Posterior cingulate gyrus (tissue), 11 donors: Measurements from ENCODE around the gene COL23A1.

Source experiments
- DNase-seq, 10 donors: peaks; one replicate each; pipeline versions ENCODE4 v3.0.0 to v3.0.0-alpha.2; 2020 to 2021; ENCODE audit warnings: mixed read lengths in 3 of 10
- intact Hi-C: fragments of 100-400 bp; cut with DNase I; formaldehyde crosslinking; loops from one replicate; pipeline ENCODE4 v1.15.1; 2023

Gene COL23A1

DNA sequence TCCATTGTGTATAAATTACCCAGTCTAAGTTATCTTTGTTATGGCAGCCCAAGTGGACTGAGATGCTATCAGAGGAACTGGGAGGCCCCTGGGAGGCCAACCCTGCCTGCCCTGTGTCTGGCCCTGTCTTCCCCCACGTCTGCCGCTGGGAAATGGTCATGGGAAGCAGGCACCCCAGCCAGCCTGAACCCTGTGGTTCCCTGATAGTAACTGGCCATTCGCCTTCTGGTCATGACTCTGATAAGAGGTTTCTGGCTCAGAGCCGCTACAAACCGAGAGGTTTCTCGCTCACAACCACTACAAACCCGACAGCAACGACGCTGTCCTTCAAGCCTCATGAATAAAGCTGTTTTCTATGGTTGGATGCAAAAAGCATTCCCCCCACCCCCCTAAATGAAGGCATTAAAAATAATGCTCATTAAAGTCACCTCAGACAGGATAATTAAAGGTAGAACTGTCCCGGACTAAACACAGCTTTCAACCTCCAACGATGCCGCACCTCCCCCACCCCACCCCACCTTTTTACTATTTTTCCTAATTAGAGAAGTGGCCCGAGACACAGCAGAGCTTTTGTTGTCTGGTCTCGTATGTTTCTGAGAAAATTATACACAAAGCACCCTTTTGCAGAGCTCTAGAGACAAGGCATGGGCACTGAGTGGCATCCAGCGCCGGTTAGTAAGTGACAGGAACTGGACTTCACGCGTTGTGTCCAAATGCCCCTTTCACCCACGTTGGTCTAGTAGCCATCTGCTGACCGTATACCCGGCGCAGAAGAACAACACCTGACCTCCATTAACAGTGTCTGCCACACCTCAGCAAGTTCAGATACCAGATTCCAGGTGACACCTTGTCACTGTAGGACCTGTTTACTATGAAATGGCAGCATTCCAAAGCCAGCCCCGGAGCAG is 140.8 kb downstream of the COL23A1 start:
- intact Hi-C loops = loop anchor here (10.0 kb wide), 1 partner anchor 165 kb away; no protein-coding TSS in a partner anchor
- no peak for DNase-seq

DNA sequence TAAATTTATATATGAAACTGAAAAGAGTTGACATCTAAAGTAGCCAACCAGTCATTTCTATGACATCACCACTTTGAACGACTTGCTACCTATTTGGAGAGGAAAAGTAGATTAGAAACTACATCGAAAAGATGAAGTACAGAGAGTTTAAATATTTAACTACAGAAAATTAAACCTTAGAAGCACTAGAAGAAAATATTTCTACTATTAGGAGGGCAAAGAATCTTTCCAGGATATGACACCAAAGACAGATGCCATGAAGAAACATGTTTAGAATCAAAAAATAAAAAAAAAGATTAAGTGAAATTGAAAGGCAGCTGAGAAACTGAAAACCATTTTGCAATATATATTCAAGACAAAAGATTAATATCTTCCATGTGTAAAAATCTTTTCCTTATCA is 144.7 kb downstream of the COL23A1 start:
- intact Hi-C loops = no loop called here
- no peak for DNase-seq

DNA sequence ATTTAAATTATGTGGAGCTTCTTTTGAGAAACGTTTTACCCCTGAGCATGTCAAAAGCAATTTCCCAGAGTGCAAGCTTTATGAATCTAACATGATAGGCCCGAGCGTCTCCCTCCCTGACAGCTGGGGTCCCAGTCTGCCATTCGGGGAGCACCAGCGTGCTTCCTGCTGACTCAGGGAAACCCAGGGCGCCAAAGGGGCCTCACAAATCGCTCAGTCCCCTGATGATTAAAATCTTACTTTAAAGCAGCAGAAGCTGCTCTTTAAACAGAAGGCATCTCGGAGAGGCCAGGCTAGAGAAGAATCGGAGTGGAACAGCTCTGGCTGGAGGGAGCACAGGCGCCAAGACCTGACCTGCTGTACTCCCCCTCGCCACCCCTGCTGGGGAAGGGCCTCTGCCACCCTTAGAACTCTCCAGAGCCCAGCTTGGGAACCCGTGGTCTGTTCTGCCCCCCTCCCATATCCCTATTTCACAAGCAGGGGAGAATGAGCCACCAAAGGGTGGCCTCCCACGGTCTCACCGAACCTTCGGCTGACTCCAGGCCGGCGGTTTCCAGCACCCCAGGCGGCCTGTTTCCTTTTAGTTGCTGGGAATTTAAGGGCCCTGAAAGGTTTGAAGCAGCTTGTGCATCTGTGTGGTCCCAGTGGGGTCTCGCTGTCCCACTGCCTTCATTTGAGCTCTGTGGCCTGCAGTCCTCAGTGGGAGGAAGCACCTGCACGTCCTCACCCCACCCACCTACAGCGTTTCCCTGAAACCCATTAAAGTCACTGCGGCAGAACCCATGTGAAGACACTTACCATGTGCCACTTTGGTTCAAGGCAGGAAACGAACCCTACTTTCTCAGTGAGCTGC is 147.6 kb downstream of the COL23A1 start:
- intact Hi-C loops = no loop called here
- peak in 1 of 10 donors; percentile 64 for DNase-seq

DNA sequence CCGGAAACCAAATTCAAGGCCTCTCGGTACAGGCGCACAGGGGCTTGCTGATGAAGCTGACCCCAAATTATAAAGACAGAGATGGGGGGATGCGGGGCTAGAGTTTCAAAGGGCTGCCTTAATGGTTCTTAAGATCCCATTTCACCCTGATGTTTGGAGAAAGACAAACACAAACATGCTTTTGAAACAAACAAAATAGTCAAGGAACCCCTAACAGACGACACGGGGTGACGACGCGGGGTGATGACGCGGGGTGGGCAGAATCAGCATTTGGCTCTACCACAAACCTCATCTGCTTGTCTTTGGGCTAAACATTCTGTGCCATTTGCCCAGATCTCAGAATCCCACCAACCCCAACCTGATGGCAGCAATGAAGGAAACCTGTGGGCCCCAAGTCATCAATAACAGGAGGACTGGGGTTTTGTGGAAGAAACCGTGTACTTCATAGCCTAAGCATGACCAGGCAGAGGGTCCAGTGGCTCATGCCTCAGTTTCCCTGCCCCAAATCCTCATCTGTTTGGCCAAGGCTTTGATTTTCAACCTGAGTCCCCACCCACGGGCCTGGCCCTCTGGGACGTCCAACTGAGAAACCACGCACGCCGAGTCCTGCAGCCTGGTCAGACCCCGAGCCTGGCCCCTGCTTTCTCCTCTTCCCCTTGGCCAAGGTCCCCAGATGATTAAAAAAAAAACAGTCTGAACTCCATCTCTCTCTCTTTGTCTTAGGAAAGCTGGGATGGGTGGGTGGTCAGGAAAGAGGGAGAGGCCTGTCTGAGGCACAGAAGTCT is 148.5 kb downstream of the COL23A1 start:
- intact Hi-C loops = no loop called here
- DNase-seq = peak in 1 of 10 donors; percentile 80

DNA sequence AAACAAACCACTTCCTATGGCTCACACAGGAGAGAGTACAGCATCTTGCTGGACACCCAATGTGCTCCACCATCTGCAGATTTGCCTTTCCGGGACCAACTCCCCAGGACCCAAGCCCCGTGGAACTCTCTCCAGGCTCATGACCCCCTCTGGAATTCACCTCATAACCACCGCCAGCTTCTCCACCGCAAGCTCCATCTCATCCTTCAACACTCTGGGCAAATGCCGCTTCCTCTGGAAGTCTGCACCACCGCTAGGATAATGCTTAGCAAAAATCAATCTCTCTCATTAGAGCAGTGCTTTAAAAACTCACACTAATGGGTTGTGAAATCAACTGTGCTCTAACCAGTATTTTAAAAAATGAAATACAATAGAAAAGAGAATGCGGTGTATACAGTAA is 150.0 kb downstream of the COL23A1 start:
- DNase-seq = no peak
- intact Hi-C loops = no loop called here

DNA sequence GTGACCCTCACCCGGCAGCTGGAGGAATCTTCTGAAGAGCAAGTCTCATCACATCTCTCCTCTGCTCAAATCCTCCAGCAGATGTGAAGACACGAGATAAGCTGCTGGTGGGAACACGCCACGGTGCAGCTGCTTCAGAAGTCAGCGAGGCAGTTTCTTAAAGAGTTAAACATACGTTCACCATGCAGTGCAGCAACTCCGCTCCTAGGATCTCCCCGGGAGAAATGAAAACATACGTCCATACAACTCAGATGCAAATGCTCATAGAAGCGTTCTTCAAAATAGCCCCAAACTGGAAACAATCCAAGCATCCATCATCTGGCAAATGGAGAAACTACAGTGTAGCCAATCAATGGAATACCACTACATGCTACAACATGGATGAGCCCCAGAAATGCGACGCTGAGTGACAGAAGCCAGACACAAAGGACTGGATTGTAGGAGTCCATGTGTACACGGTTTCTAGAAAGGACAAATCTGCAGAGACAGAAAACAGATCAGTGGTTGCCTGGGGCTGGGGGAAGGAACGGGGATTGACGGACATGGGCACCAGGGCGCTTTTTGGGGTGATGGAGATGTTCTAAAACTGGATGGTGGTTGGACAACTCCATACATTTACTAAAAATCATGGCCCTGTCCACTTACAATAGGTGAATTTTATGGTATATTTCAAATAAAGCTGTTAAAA is 150.6 kb downstream of the COL23A1 start:
- intact Hi-C loops = no loop called here
- DNase-seq = no peak

DNA sequence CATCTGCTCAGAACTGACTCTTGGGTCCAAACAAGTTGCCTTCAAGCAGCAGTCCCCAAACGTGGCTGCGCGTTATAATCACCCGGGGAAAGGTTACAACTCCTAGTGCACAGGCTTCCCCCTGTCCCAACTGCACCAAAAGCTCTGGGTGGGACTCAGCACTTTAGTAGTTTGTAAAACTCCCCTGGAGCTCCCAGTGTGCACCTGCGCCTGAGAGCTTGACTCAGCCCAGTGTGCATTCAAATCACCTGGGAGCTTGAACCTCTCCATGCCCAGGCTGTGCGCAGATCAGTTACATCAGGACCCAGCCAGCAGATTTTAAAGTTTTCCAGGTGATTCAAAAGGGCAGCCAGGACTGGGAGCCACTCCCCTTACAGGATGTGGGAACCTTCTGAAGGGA is 151.4 kb downstream of the COL23A1 start:
- DNase-seq = no peak
- intact Hi-C loops = no loop called here

DNA sequence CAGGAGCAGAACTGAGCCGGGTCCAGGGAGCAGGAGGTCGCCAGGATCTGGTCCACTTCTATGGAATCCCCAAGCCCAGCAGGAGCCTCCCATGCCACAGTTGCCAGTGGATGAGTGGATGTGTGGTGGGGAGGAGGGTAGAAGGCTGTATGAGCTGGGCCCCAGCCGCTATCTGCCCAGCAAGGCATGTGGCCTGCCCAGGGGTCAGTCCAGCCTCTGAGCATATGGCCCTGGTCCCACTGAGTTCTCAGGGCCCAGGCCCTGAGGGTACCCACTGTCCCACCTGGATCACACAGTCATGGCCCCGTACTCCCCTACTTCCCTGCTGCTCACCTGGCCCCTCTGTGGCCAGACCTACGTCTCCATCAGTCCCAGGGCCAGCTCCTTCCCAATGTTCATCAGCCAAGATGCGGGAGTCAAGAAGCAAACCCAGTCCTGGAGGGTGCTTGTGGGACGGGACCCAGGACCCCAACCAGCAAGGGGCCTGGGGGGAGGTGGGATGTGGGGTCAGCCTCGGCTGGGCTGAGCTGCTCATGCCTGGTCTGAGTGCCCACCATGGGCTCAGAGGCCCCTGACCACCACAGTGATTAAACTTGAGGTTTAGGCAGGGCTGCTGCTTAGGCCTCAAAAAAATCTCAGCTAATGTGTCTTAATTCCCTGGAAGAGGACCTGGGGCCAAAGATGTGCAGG is 152.7 kb downstream of the COL23A1 start:
- DNase-seq = peak in 2 of 10 donors; percentile 19 to 72
- intact Hi-C loops = no loop called here

DNA sequence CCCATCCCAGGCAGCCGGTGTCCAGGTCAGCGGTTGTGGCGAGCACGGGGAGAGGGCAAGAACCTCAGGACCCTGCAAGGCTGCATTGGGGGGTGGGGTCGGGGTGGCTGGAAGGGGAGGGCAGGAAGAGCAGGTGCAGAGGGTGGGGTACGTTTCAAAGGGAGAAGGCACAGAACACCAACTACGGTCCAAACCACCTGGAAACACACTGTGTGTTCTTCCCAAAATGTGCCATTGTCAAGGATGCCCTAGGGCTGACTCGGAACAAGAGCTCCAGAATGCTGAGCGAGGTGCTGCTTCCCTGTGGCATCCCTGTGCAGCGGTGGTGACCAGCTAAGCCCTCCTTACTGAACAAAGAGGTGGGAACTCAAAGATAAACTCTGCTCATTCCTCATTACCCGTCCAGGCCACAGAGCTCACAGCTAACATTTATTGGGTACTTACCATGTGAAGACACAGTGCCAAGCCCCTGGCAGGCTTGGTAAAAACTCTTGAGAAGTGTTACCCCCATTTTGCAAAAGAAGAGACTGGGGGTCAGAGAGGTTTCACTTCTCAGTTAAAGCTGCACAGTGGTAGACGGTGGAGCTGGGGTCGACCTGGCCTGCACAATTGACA is 153.8 kb downstream of the COL23A1 start:
- DNase-seq = peak in 1 of 10 donors; percentile 47
- intact Hi-C loops = no loop called here

DNA sequence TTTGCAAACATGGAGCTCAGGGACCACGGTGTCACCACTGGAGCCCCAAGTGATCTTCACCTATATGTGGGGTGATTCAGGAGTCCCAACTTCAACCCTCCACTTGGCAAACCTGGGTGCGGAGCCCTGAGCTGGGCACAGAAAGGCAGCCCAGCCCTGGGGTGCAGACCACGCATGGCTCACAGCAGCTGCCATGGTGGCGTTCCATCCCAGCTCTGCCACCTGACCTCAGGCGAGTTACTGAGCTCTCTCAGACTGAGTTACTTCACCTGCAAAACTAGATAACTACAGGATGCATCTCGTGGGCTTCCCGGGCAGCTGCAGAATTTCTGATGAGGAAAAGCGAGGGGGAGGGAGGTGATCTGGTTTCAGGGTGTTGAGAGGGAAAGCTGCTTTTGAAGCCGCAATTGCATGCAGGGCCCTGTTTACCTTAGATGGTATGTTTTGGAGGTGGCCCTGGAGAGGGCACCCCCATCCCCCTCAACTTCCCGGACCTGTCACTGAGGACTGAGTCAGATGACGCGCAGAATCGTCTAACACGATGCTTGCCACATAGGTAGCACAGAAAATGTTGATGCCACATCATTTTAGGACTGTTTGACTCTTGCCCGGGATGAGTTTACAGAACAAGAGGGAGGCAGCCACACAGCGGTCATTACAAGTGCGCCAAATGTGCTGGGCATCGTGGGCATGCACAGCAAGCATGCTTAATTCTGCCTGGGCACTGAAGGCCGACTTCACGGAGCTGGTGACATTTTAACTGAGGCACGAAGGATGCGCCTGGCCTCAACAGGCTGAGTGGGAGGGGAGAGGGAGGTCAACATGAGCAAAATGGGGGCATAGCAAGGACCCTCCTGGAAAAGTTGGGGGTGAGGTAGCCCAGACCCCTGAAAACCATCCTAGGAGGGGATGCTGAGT is 154.6 kb downstream of the COL23A1 start:
- DNase-seq = peak in 1 of 10 donors; percentile 52
- intact Hi-C loops = no loop called here

DNA sequence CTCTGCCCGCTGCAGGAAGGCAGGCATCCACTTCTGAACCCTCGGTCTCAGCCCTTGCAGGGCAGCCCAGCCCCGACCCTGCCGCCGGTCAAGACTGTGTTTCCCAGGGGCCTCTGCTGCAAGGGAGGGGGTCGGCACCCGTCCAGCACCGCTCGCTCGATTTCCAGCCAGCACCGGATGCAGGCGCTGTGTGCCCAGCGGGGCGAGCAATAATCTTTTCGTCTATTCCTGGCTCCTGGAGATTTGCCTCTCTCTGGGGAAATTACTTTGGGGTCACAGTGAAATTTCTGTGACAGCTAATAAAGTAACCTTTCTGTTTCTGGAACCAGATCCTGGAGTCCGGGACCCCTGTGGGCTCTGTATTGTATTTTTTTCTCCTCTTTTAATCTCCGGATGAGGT is 155.3 kb downstream of the COL23A1 start:
- peak in 6 of 10 donors; percentile 29 to 91 (median 64) for DNase-seq
- intact Hi-C loops = no loop called here

DNA sequence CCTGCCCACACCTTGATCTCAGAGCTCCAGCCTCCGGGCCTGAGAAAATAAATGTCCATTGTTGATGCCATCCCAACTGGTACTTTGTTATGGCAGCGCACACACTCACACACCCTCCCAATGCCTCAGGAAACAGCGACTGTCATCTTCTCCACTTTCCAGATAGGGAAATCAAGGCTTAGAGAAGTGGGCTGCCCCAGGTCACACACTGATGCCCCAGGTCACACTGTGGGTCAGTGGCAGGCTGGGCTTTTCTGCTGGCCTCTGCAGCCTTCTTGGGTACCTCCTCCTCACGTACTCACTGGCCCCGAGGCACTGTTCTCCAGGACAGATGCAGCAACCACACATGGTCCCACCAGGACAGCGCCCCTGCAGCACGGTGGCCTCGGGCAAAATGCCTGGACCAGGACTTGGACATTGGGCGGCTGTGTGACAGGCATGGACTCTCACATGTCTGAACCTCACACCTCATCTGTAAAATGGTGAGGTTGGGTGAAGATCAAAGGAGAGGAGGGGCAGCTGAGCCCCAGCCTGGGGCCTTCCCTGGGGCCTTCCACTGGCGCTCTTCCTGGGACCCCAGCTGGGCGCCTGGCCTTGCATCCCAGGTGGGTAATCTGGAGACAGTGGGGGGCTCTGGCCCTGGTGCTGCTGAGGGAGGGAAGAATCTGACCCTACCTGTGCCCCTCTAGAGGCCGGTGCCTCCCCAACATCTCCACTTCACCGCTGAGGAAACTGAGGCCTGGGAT is 156.0 kb downstream of the COL23A1 start:
- peak in 1 of 10 donors; percentile 57 for DNase-seq
- intact Hi-C loops = no loop called here

DNA sequence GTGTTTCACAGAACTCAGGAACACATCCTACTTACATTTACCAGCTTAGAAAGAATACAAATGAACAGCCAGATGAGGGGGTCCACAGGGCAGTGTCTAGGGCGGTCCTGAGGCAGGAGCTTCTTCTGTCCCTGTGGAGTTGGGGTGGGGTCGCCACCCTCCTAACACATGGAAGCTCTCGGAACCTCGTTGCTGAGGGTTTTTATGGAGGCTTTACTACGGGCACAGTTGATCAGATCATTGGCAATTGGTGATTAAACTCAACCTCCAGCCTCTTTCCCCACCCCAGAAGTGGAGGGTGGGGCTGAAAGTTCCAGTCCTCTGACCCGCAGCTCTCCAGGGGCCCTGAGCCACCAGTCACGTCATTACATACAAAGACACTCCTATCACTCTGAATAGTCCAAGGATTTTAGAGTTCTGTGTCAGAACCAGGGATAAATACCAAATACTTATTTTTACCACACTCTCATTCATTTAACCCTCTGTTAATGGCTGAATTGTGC is 156.9 kb downstream of the COL23A1 start:
- DNase-seq = peak in 1 of 10 donors; percentile 44
- intact Hi-C loops = no loop called here

DNA sequence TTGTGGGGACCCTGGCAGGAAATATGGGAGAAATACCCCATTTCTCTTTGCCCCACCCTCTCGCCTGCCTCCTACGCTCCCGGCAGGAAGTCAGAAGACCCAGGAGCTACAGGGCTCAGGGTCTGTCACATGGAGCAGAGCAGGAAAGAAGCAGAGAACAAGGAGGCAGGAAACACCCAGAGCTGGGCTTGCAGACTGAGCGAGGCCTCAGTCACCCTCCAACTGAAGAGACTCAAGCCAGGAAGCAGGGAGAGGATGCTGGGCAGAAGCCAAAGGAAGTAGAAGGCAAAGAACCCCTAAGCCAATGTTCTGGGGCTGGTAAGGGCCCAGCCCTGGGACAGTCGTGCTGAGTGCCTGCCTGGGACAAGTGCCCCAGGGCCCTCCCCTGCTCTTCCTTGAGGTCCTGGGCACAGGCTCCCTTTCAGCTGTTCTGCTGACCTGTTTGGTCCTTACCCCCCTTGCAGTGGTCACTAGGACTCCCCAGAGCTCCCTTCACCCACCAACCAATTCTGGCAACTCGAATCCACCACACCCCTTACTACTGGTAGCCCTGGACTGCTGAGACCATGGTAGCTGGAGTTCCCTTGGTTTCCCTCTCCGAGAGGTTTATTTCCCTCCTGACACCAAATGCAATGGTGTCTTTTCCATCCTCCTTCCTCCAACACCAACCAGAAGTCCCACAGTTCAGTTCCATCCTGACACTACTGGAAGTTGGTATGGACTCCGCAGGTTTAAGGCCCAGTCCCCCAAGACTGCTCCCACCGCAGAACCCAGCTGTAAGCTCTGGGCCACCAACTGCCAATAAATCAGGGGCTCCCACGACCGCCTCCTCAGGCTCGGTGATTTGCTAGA is 157.5 kb downstream of the COL23A1 start:
- peak in 1 of 10 donors; percentile 27 for DNase-seq
- intact Hi-C loops = no loop called here

DNA sequence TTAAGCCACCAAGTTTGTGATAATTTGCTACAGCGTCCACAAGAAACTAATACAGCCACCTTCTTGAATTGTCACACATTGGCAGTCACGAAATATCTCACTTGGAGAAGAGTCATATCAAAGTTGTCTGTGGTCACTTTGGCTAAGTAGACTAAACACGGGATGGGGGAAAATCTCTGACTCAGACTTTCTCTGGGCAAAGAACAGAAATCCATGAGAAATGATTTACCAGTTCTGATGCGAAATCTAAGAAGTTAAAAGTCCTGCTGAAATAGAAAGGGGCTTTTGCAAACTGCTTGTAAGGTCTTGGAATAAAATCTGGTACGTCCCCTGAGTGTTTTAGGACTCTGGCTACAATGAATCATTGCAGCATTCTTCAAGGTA is 158.4 kb downstream of the COL23A1 start:
- intact Hi-C loops = no loop called here
- DNase-seq = no peak
